PC-3 (cell line): ENCODE measurements around the gene HNRNPC.

Source experiments
- CTCF ChIP-seq: fragments of 300-600 bp; sonication (generic); conservative IDR thresholded peaks from 2 replicates; pipeline ENCODE4 v1.5.1; 2017; ENCODE audit warnings: antibody characterized with exemption, low read depth, mild to moderate bottlenecking, low read length
- EZH2 ChIP-seq: fragments of 300-600 bp; sonication (generic); IDR thresholded peaks from one replicate; pipeline ENCODE4 v1.6.1; 2017; ENCODE audit warnings: antibody characterized with exemption, mild to moderate bottlenecking, low read length; ENCODE audit not compliant: unreplicated experiment
- EZH2phosphoT487 ChIP-seq: fragments of 300-600 bp; sonication (generic); IDR thresholded peaks from 2 replicates; pipeline ENCODE4 v1.6.1; 2018; ENCODE audit warnings: mild to moderate bottlenecking, antibody characterized with exemption, low read length, borderline replicate concordance

GRCh38 chr14:21227150-21227549, 42.1 kb downstream of the HNRNPC start:
- no peak for TF ChIP-seq CTCF
- no peak for TF ChIP-seq EZH2
- no peak for TF ChIP-seq EZH2phosphoT487
